Pancreas (tissue), 10 donors: ENCODE results near the gene ETFA. TPM values are rescaled to one million over a fixed set of nuclear protein-coding genes. Genes with fewer than 3 reads are reported as not detected.

Experiments
- ATAC-seq, 4 donors: fragments of 200-7000 bp; cut with Tn5 transposase; one replicate each; pipeline versions ENCODE4 v1.8.0 to v1.9.1; 2020; ENCODE audit warnings: mild to moderate bottlenecking in 4 of 4, moderate library complexity in 4 of 4
- DNase-seq, 6 donors: peaks; one replicate each; pipeline ENCODE4 v3.0.0-alpha.2; 2020
- FAIRE-seq: peaks from 2 replicates; lab custom pipeline; 2012; peaks lifted over from hg19 to GRCh38; lab: Jason Lieb, UNC
- H3K27ac ChIP-seq, 4 donors: fragments of 200-600 bp; sonication (generic); 1 replicate in 3 of 4; 2 replicates in 1 of 4; pipeline versions ENCODE4 v1.5.0 to v1.8.0; 2020
- H3K27me3 ChIP-seq, 4 donors: fragments of 200-600 bp; one replicate each; pipeline ENCODE4 v1.8.0; 2021
- H3K36me3 ChIP-seq, 3 donors: fragments of 200-600 bp; sonication (generic) in 1 of 3; one replicate each; pipeline versions ENCODE4 v1.5.0 to v1.8.0; 2020 to 2021
- H3K4me1 ChIP-seq, 3 donors: fragments of 200-600 bp; one replicate each; pipeline ENCODE4 v1.8.0; 2021
- H3K4me3 ChIP-seq, 4 donors: fragments of 200-600 bp; sonication (generic) in 2 of 4; one replicate each; pipeline versions ENCODE4 v1.5.0 to v1.8.0; 2020 to 2021
- H3K9me3 ChIP-seq, 4 donors: fragments of 200-600 bp; one replicate each; pipeline ENCODE4 v1.8.0; 2021
- CTCF ChIP-seq, 4 donors: fragments of 200-600 bp; sonication (generic) in 3 of 4; IDR thresholded peaks; one replicate each; pipeline versions ENCODE4 v1.5.0 to v1.8.0; 2021; ENCODE audit warnings: antibody characterized with exemption in 4 of 4
- WGBS, 2 donors: extraction: QIAGEN DNeasy Blood & Tissue Kit; methylation state at CpG; one replicate each; pipeline ENCODE4 v1.1.7; 2013; 5-methylcytosine and 5-hydroxymethylcytosine counted together
- intact Hi-C, 3 donors: fragments of 100-400 bp; cut with DNase I; formaldehyde crosslinking; loops; one replicate each; pipeline versions ENCODE4 v1.11.1 to v1.14.2; 2022
- polyA plus RNA-seq, 2 donors: library from polyadenylated mRNA; stranded (reverse); fragments of 200-250 nt; gene quantifications; one replicate each; pipeline ENCODE4 v1.2.3, GENCODE V29; 2013
- total RNA-seq, 6 donors: library from RNA; stranded (reverse); fragmentation: NEBNext Ultra II Directional in 4 of 6; extraction: Animal tissue kit (Norgen Biotek cat#: 25700) in 4 of 6; gene quantifications; one replicate each; pipeline versions ENCODE4 v1.2.1 to v1.2.4, GENCODE V29; 2021 to 2023
- donor health status: healthy with polysubstance abuse.
- donor health status: DM: no; HTN: no; CAD: no; lungs with moderate emphysema.
- donor health status: DM: no; HTN: no; CAD: no.
- donor health status: control.
- donor health status: control.
- donor health status: Bipolar disorder and iron deficiency.
- donor health status: DM: yes; HTN: yes; CAD: no.
- donor health status: DM: no; HTN: no; CAD: no.
- donor health status: DM: no; HTN: no; CAD: no.
- donor health status: DM: yes; HTN: yes; CAD: no.

Gene ETFA
- total and polyA plus RNA-seq, 8 donors = 27.5 to 51.2 (median 42.3) TPM

DNA sequence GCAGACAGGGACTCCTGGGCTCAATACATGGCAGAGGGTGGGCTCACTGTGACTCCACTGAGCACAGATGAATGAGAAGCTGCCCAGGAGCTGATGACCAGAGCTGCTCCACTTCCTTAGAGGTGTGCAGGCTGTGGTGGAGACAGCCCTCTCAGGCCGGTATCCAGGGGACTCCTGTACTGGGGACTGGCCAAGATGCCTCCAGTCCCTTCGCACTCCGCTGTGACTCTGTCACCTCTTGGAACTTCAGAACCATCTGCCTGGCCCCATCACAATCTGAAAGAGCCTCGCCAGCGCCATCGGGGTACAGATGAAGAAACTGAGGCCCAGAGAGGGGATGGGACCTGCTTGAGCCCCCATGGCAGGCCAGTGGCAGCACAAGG is 111.2 kb downstream of the ETFA start:
- ATAC-seq = no peak
- Histone ChIP-seq H3K27ac (no peak overlapping the region), H3K9me3 (no peaks in the 10 kb centered on the region), H3K36me3 (no peaks in the 10 kb centered on the region), H3K4me3 (no peak overlapping the region), H3K27me3 (no peaks in the 10 kb centered on the region), H3K4me1 (peaks cover 5 to 18% (median 10%) of the 10 kb centered on the region in 3 donors)
- WGBS, 2 donors = 94 to 98% methylated on average over 6 of the region's 6 CpGs
- intact Hi-C loops = no loop called here
- TF ChIP-seq CTCF (IDR thresholded peaks at IDR 0.05) = no peak
- no peak for FAIRE-seq
- peak in 1 of 6 donors; percentile 23 for DNase-seq

DNA sequence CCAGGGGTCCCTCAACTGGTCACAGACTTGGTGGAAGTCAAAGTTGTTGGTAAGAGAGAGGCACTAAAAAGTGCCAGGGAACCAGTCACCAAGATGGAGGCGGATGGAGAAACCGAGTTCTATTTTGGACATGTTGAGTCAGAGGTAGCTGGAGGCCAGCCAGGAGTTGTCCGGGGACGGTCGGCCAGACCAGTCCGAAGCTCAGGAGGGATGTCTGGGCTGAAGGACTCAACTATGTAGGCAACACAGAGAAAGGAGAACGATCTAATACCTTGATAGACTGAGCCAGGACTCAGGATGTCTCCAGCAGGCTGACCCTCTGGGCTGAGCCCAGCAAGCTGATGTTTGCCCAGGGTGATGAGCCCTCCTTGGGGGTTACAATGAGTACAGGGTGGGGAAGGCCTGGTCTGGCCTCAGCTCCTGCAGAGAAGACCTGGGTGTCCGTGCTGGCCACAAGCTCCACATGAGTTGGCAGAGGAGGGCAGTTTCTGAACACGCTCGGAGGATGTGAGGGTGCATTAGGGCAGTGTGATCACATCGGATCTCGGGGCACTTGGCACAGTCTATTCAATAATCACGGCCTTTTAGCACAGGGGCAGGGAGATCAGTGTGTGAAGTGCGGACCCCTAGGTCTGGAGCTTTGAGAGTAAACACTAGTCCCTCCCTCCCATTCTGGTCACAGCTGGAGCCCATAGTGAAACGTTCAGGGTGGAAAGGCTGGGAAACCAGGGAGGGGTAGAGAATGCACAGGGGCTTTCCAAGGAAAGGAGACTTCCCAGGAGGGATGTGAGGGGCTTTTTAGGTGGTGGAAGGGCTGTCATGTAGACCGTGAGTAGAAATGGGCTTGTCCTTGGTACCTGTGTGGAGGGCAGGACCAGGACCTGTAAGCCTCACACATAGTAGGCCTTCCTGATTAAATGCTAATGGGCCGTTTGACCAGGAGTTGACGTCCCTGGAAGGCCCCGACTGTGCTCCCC is 111.9 kb downstream of the ETFA start:
- 85 to 90% methylated on average over 19 of the region's 19 CpGs for WGBS, 2 donors
- H3K9me3 ChIP-seq = no peaks in the 10 kb centered on the region
- intact Hi-C loops = no loop called here
- no peaks in the 10 kb centered on the region for H3K36me3 ChIP-seq
- H3K4me1 ChIP-seq = peaks cover 5 to 18% (median 10%) of the 10 kb centered on the region in 3 donors
- H3K27me3 ChIP-seq = no peaks in the 10 kb centered on the region
- TF ChIP-seq CTCF (IDR thresholded peaks at IDR 0.05) = no peak
- no peak for ATAC-seq
- DNase-seq = peak in 1 of 6 donors; percentile 40
- no peak for FAIRE-seq
- H3K4me3 ChIP-seq = no peak overlapping the region
- no peak overlapping the region for H3K27ac ChIP-seq

DNA sequence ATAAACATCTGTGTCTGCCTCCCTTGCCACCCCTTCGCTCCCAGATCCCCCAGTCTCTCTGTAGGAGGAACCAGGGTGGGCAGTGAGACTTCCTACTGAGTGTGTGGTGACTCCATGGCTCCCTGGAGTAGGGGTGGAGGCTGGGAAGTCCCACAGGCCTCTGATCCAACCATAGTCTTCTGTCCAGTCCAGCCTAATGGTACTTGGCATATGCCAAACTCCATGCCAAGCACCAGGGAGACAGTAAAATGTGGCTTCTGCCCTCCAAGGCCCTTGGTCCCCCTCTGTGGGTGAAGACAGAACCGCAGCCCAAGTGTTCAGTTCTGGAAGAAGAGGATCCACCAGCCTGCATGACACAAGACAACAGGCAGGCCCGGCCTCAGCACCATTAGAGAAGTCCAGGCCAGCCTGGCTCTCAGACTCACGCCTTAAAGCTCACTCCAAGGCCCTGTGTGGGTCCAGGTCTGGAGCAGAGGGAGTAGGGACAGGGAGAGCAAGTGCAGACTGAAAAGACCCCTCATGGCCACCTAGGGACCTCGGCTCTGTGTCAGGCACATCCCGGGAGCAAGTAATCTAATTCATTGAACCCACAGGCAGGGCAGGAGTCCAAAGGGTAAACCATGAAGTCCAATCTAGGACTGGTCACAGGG is 112.7 kb downstream of the ETFA start:
- H3K4me1 ChIP-seq = peaks cover 5 to 18% (median 10%) of the 10 kb centered on the region in 3 donors
- no peak overlapping the region for H3K27ac ChIP-seq
- intact Hi-C loops = no loop called here
- no peak for TF ChIP-seq CTCF (IDR thresholded peaks at IDR 0.05)
- peak in 1 of 6 donors; percentile 27 for DNase-seq
- 94 to 97% methylated on average over 6 of the region's 6 CpGs for WGBS, 2 donors
- H3K36me3 ChIP-seq = no peaks in the 10 kb centered on the region
- ATAC-seq = no peak
- H3K9me3 ChIP-seq = no peaks in the 10 kb centered on the region
- H3K27me3 ChIP-seq = no peaks in the 10 kb centered on the region
- no peak overlapping the region for H3K4me3 ChIP-seq
- FAIRE-seq = no peak

DNA sequence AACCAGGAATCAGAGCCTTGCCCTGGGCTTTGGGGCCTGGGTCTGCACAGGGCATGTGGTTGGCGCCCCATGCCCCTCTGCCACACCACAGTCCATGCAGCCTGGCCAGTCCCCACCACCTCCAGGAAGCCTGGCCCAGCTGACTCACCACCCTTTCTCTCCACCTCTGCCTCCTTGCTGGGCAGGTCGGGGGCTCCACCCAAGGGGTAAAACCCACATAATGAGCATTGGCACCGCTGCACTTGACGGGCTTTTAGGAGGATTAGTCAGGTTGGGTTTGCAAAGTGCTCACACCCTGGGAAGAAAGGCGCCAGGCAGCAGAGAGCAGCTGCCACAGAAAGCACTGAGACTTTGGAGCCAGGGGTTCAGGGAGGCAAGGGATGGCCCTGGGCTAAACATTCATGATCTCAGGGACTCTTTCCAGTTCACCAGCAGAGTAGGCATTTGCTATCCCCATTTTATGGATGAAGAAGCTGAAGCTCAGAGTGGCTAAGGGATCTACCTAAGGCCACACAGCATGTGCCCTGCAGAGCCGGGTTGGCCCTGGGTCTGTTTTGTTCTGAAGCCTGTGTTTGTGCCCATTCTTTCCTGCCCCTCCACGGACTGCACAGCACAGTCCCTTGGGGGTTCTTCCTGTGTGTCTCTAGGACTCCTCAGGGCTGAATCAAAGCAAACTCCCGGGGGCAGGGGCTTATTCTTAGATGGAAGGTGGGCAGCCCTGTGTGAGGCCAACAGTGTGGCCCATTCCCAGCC is 113.4 kb downstream of the ETFA start:
- no peak for FAIRE-seq
- no peaks in the 10 kb centered on the region for H3K27me3 ChIP-seq
- H3K9me3 ChIP-seq = no peaks in the 10 kb centered on the region
- intact Hi-C loops = no loop called here
- peaks cover 5 to 18% (median 10%) of the 10 kb centered on the region in 3 donors for H3K4me1 ChIP-seq
- ATAC-seq = peak in 1 of 4 donors; percentile 5
- 93 to 96% methylated on average over 8 of the region's 8 CpGs for WGBS, 2 donors
- H3K27ac ChIP-seq = peak overlapping the region in 2 of 4 donors; percentile 34 to 42
- TF ChIP-seq CTCF (IDR thresholded peaks at IDR 0.05) = no peak
- DNase-seq = peak in 1 of 6 donors; percentile 42
- no peaks in the 10 kb centered on the region for H3K36me3 ChIP-seq
- no peak overlapping the region for H3K4me3 ChIP-seq
